ENCODE data around the gene RNASE12.

RNASE12 gene

DNA sequence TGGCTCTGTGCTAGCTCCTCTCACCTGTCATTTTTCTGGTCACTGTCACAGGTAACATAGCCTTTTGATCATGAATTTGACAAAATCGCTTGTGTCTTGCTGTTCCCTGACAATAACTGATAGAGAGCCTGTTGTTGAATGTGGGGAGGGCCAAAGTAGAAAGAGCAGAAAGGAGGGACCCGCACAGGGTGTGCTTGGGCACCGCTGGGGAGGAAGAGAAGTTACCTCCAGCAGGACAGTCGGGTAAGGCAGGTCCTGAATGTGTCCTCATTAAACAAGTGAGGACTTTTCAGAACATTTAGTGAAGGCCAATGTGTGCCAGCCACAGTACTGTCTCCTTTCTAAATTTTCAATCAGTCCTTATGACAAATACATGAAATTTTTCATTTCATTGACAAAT lies at the start of gene RNASE12:
Gene RNASE12 (minus strand): TSS at position 142 of the 400 bp plus-strand sequence. CDS start 653 bp downstream, outside the sequence.
- H3K9ac ChIP-seq (ENCODE audit: insufficient read length): no peak within 1 kb of the TSS
- DNase-seq (ENCODE audit: low read depth, low spot score): no peak
- TF ChIP-seq FOXP2 (optimal IDR thresholded peaks at IDR 0.05; ENCODE audit: control extremely low read depth, extremely low read length, insufficient read depth) (no peak), EZH2 (IDR thresholded peaks at IDR 0.05) (no peak), POLR2AphosphoS5 (IDR thresholded peaks at IDR 0.05; ENCODE audit: borderline replicate concordance, low read depth, low read length) (no peak)
- no peaks in the 10 kb centered on the region for H3K9me3 ChIP-seq (ENCODE audit: low read depth, low read length)
- no peaks in the 10 kb centered on the region for H3K36me3 ChIP-seq (ENCODE audit: insufficient read depth, low read length)
- H3K27ac ChIP-seq: no peak within 1 kb of the TSS
- H3K4me3 ChIP-seq: peak within 1 kb of the TSS; percentile 26; the same call in 1 of the 2 replicates

- peak overlapping the region; percentile 63 for H3K9ac ChIP-seq (ENCODE audit: insufficient read length)
- H3K36me3 ChIP-seq (ENCODE audit: insufficient read depth, low read length): no peaks in the 10 kb centered on the region
- no peak for DNase-seq (ENCODE audit: low read depth, low spot score)
- H3K4me3 ChIP-seq: peak overlapping the region; percentile 92
- no peaks in the 10 kb centered on the region for H3K9me3 ChIP-seq (ENCODE audit: low read depth, low read length)
- no peak overlapping the region for H3K27ac ChIP-seq
- TF ChIP-seq POLR2AphosphoS5 (IDR thresholded peaks at IDR 0.05; ENCODE audit: borderline replicate concordance, low read depth, low read length): no peak
- no peak for TF ChIP-seq FOXP2 (optimal IDR thresholded peaks at IDR 0.05; ENCODE audit: control extremely low read depth, extremely low read length, insufficient read depth)
- TF ChIP-seq EZH2 (IDR thresholded peaks at IDR 0.05): no peak
Observed at GRCh38 chr14:20632831-20633691, 41.9 kb upstream of the RNASE12 start.

DNA sequence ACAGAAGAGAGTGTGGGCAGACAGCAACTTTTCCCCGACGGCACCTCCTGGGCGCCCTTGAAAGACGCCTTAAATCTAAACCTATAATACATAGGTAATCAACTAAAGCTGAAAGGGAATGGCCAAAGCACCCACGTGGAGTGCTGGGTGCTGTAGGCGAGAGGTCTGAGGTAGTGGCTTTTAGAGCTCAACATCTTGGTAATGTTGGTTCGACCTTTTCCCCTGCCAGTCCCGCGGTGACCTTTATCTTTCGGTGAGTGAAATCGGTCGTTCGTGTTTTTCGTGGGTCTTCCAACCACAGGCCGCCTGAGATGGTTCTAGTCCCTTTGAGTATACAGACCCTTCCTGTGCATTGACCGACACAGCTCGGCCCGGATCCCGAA lies 41.3 kb upstream of the RNASE12 start:
- no peak overlapping the region for H3K27ac ChIP-seq
- H3K9ac ChIP-seq (ENCODE audit: insufficient read length): peak overlapping the region; percentile 63
- no peaks in the 10 kb centered on the region for H3K9me3 ChIP-seq (ENCODE audit: low read depth, low read length)
- H3K4me3 ChIP-seq: peak overlapping the region; percentile 92
- DNase-seq (ENCODE audit: low read depth, low spot score): no peak
- no peaks in the 10 kb centered on the region for H3K36me3 ChIP-seq (ENCODE audit: insufficient read depth, low read length)
- TF ChIP-seq POLR2AphosphoS5 (IDR thresholded peaks at IDR 0.05; ENCODE audit: borderline replicate concordance, low read depth, low read length) (no peak), EZH2 (IDR thresholded peaks at IDR 0.05) (no peak), FOXP2 (optimal IDR thresholded peaks at IDR 0.05; ENCODE audit: control extremely low read depth, extremely low read length, insufficient read depth) (no peak)

DNA sequence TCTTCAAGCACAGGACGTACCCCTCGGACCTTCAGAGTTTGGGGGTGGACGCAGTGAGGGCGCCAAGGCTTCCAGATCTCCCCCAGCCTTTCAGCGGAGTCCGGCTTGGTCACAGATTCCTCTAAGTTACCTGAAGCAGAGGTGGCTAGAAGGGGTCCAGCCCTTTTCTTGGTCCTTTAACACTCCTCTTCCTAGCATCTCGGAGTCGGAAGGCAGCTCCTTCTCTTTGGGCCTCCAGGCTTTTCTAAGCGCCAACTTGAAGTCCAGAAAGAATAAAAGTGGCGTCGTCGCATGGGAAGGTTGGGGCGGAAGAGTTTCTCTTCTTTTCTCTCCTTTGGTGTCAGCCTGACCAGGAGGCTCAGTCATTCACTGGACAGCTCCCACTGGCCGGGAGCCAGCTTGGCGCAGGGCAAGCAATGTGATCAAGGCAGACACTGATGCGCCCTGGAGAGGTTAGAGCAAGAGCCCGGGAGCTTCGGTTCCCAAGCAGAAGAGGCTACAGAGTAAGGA lies 40.8 kb upstream of the RNASE12 start:
- TF ChIP-seq FOXP2 (optimal IDR thresholded peaks at IDR 0.05; ENCODE audit: control extremely low read depth, extremely low read length, insufficient read depth) (no peak), EZH2 (IDR thresholded peaks at IDR 0.05) (no peak), POLR2AphosphoS5 (IDR thresholded peaks at IDR 0.05; ENCODE audit: borderline replicate concordance, low read depth, low read length) (no peak)
- H3K36me3 ChIP-seq (ENCODE audit: insufficient read depth, low read length): no peaks in the 10 kb centered on the region
- no peaks in the 10 kb centered on the region for H3K9me3 ChIP-seq (ENCODE audit: low read depth, low read length)
- H3K27ac ChIP-seq: no peak overlapping the region
- no peak for DNase-seq (ENCODE audit: low read depth, low spot score)
- H3K4me3 ChIP-seq: peak overlapping the region; percentile 92
- peak overlapping the region; percentile 58 for H3K9ac ChIP-seq (ENCODE audit: insufficient read length)

- DNase-seq (ENCODE audit: low read depth, low spot score): no peak
- Histone ChIP-seq H3K9ac (ENCODE audit: insufficient read length) (peak overlapping the region; percentile 58), H3K36me3 (ENCODE audit: insufficient read depth, low read length) (no peaks in the 10 kb centered on the region), H3K27ac (peak overlapping the region; percentile 49; the same call in 1 of the 2 replicates), H3K4me3 (peak overlapping the region; percentile 92), H3K9me3 (ENCODE audit: low read depth, low read length) (no peaks in the 10 kb centered on the region)
- no peak for TF ChIP-seq FOXP2 (optimal IDR thresholded peaks at IDR 0.05; ENCODE audit: control extremely low read depth, extremely low read length, insufficient read depth)
- no peak for TF ChIP-seq EZH2 (IDR thresholded peaks at IDR 0.05)
- TF ChIP-seq POLR2AphosphoS5 (IDR thresholded peaks at IDR 0.05; ENCODE audit: borderline replicate concordance, low read depth, low read length): no peak
Observed at GRCh38 chr14:20631023-20631879, 40.1 kb upstream of the RNASE12 start.

- no peak for DNase-seq (ENCODE audit: low read depth, low spot score)
- Histone ChIP-seq H3K9ac (ENCODE audit: insufficient read length) (peak overlapping the region; percentile 52), H3K9me3 (ENCODE audit: low read depth, low read length) (no peaks in the 10 kb centered on the region), H3K27ac (peak overlapping the region; percentile 49; the same call in 1 of the 2 replicates), H3K4me3 (peak overlapping the region; percentile 92), H3K36me3 (ENCODE audit: insufficient read depth, low read length) (no peaks in the 10 kb centered on the region)
- TF ChIP-seq EZH2 (IDR thresholded peaks at IDR 0.05) (no peak), FOXP2 (optimal IDR thresholded peaks at IDR 0.05; ENCODE audit: control extremely low read depth, extremely low read length, insufficient read depth) (no peak), POLR2AphosphoS5 (IDR thresholded peaks at IDR 0.05; ENCODE audit: borderline replicate concordance, low read depth, low read length) (no peak)
Observed at GRCh38 chr14:20630340-20631022, 39.3 kb upstream of the RNASE12 start.

DNA sequence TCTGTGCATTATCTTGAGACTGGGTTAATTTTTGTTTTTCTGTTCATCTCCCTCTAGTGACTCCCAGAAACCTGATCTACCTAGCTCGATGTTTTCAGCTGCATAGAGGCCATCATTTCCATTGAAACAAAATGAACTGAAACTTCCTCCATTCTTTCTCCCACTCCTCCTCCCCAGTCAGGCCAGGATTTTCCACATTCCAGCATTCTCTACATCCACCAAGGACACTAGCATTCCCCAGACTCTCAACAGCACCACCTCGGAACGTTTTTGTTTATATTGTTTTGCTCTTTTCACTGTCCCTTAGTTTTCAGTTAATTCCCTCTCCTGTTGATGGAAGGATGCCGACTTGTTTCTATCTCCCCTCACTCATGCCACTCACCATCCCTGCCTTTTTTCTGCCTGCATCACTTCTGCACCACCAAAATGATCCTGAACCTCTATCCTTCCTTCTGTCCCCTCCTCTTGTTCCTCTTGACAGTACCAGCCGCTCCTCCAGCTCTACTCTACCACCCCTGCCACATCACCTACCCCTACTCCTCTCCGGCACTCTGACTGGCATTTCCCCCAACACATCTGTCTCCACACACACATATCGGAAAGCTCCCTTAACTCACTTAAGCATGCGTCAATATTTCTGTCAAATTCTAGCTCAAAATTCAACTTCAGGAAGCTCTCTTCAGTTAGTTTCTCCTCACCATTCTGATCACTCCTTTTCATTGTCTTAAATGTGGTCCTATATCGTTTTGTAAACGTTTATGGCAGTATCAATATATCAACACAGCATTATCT lies 37.1 kb upstream of the RNASE12 start:
- no peak overlapping the region for H3K27ac ChIP-seq
- H3K9ac ChIP-seq (ENCODE audit: insufficient read length): no peak overlapping the region
- no peaks in the 10 kb centered on the region for H3K9me3 ChIP-seq (ENCODE audit: low read depth, low read length)
- H3K4me3 ChIP-seq: peak overlapping the region; percentile 4; the same call in 1 of the 2 replicates
- TF ChIP-seq EZH2 (IDR thresholded peaks at IDR 0.05) (no peak), POLR2AphosphoS5 (IDR thresholded peaks at IDR 0.05; ENCODE audit: borderline replicate concordance, low read depth, low read length) (no peak), FOXP2 (optimal IDR thresholded peaks at IDR 0.05; ENCODE audit: control extremely low read depth, extremely low read length, insufficient read depth) (no peak)
- H3K36me3 ChIP-seq (ENCODE audit: insufficient read depth, low read length): no peaks in the 10 kb centered on the region
- DNase-seq (ENCODE audit: low read depth, low spot score): no peak
